RWPE1 (cell line): Measurements from ENCODE around the gene DOCK7.

Experiments
- CTCF ChIA-PET: fragments of 350-600 bp; sonication (Branson Sonifier 250); formaldehyde crosslinking; extraction: SDS; loops from one replicate; lab custom pipeline; 2021; lab: Yijun Ruan, JAX
- POLR2A ChIA-PET: fragments of 400-600 bp; formaldehyde crosslinking; extraction: SDS; loops from one replicate; lab custom pipeline; 2020; ENCODE audit warnings: antibody characterized with exemption; ENCODE audit not compliant: low non-redundant PET; lab: Yijun Ruan, JAX
- DNase-seq: peaks from one replicate; pipeline ENCODE4 v3.0.0; 2012; ENCODE audit warnings: low spot score
- H3K27ac ChIP-seq: fragments of 450-650 bp; 2 replicates; pipeline ENCODE4 v1.5.1; 2017
- TF ChIP-seq, protein P1 (sequence below): fragments of 450-650 bp; conservative IDR thresholded peaks from 2 replicates; pipeline ENCODE4 v1.5.1; 2017; ENCODE audit warnings: low read depth, mild to moderate bottlenecking

The DOCK7 gene

DNA sequence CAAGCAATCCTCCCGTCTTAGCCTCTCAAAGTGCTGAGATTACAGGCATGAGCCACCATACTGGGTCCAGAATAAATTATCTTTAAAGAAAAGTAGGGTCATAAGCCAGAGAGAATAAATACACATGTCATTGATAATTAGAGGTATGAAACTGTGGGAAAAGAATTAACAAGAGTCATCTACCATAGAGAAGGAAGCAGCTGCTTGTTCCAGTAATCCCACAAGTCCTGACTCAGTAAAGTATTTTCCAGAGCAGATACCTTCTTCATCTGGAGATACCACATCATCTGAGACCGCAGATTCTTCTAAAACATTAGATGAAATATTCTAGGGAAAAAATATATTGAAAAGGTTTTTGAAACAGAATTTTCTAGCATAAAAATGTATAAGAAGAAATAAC, 195.7 kb downstream of the DOCK7 start:
- POLR2A ChIA-PET: no interaction called here
- CTCF ChIA-PET: interaction anchor here (0.7 kb wide), 1 partner anchor 1950 kb away, joined by 3 read pairs; no protein-coding TSS in a partner anchor
- no peak overlapping the region for H3K27ac ChIP-seq
- no peak for DNase-seq
- TF ChIP-seq, protein P1, sequence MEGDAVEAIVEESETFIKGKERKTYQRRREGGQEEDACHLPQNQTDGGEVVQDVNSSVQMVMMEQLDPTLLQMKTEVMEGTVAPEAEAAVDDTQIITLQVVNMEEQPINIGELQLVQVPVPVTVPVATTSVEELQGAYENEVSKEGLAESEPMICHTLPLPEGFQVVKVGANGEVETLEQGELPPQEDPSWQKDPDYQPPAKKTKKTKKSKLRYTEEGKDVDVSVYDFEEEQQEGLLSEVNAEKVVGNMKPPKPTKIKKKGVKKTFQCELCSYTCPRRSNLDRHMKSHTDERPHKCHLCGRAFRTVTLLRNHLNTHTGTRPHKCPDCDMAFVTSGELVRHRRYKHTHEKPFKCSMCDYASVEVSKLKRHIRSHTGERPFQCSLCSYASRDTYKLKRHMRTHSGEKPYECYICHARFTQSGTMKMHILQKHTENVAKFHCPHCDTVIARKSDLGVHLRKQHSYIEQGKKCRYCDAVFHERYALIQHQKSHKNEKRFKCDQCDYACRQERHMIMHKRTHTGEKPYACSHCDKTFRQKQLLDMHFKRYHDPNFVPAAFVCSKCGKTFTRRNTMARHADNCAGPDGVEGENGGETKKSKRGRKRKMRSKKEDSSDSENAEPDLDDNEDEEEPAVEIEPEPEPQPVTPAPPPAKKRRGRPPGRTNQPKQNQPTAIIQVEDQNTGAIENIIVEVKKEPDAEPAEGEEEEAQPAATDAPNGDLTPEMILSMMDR: no peak

DNA sequence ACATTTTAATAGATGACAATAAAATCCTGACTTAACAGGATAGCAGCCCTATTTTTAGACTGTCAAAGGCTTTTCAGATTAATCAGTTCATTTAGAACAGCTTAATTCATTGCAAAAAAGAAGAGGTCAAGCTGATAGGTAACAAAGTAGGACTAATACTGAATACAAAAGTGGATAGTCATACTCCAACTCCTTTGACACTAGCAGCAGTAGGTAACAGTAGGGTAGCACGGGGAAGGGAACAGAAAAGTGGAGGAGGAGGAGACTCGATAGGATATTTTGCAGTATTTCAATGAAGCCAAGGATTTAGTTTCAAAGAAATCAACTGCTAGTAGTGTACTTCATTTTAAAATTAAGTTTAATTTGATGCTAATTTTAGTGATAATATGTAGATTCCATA, 200.2 kb downstream of the DOCK7 start:
- DNase-seq: no peak
- TF ChIP-seq, protein P1: no peak
- POLR2A ChIA-PET: no interaction called here
- H3K27ac ChIP-seq: no peak overlapping the region
- CTCF ChIA-PET: interaction anchor here (0.7 kb wide), 1 partner anchor 60 kb away, joined by 3 read pairs; no protein-coding TSS in a partner anchor

DNA sequence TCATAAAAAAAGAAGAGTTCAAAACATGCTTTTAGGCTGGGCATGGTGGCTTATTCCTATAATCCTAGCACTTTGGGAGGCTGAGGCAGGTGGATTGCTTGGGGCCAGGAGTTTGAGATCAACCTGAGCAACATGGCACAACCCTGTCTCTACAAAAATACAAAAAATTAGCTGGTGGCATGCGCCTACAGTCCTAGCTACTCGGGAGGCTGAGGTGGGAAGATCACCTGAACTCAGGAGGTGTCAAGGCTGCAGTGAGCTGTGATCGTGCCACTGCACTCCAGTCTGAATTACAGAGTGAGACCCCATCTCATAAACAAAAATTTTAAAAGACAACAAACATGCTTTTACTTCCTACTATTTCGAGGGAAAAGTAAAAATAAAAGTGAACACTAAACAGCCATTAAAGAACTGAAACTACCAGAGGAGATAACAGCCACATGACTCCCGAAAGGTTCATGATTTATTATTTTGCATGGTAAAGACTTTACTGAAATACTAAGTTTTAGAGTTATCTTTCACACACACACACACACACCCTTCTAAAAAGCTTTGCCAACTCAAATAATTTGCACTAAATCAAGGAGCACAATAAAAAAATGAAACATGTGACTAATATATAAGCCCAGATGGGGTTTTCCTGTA, 203.2 kb downstream of the DOCK7 start:
- ChIA-PET CTCF (interaction anchor here (0.6 kb wide), 3 partner anchors 14 to 1236 kb away, joined by 3 to 4 read pairs (median 4); no protein-coding TSS in a partner anchor), POLR2A (no interaction called here)
- H3K27ac ChIP-seq: no peak overlapping the region
- TF ChIP-seq, protein P1: no peak
- DNase-seq: no peak

DNA sequence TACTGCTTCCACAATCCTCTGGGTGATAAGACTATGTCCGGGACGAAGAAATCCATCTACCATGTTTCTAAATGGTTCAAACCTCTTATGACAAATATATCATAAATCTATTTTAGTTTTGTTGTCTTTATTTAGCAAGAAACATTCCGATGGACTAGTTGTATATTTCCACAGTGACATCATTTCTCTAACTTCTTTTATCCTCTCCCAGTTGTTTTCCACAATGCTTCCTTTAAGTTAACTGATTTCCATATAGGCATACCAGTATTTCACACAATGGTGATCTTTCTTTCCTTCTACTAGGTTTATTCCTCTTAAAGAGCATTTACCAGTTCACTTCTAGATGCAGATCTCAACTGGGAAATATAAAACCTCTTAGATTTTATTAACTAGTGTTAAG, 206.5 kb downstream of the DOCK7 start:
- no peak overlapping the region for H3K27ac ChIP-seq
- POLR2A ChIA-PET: no interaction called here
- CTCF ChIA-PET: no interaction called here
- TF ChIP-seq, protein P1: no peak
- no peak for DNase-seq

DNA sequence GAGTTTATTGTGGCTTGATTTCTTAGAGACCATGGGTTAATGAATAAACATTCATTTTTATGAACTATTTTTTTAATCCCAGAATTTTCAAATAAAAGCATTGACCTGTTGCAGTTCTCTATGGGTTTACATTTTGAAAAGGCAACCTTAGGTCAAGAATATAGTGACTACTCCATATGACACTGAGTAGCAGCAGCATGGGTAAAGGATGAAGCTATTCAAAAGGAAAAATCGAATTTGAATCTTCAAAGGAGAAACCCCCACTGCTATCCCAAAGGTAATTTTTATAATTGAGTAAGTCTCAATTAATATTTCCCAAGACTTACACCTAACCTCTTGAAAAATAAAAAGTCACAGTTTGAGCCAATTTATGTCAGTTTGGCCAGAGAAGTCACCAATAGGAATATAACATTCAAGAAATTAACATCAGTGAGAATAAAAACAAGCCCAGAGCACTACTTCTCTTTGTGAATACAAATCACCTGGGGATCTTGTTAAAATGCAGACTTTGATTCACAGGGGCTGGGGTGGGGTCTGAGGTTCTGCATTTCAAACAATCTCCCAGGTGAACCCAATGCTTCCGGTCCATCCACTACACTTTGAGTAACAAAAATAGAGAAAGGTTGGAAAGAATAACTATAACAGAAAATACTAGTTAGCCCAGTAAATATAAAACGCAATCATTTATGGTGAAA, 211.5 kb downstream of the DOCK7 start:
- DNase-seq: no peak
- TF ChIP-seq, protein P1: no peak
- H3K27ac ChIP-seq: no peak overlapping the region
- CTCF ChIA-PET: interaction anchor here (0.7 kb wide), 1 partner anchor 167 kb away, joined by 3 read pairs; no protein-coding TSS in a partner anchor
- POLR2A ChIA-PET: no interaction called here

DNA sequence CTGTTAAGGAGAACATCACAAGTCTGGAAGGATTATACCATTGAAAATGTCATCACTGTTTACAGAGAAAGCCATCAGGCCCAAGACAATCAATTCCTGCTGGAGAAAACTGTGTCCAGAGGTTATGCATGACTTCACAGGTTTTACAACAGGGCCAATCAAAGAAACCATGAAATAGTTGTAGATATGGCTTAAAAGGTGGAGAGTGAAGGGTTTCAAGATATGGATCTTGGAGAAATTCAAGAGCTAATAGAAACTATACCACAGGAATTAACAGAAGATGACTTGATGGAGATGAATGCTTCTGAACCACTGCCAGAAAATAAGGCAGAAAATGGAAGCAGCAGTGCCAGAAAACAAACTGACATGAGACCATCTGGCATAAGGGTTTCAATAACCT, 221.1 kb downstream of the DOCK7 start:
- no peak for DNase-seq
- CTCF ChIA-PET: no interaction called here
- POLR2A ChIA-PET: no interaction called here
- no peak overlapping the region for H3K27ac ChIP-seq
- TF ChIP-seq, protein P1: no peak
